Stimulated activated CD4-positive, alpha-beta T cell treated with anti-CD3 and anti-CD28 coated beads, Interleukin-4, amount 100 ng/mL, for 48 hours (primary cell): ENCODE data around the gene MAD1L1.
A peak's percentile ranks its signal among the peaks of the same experiment; 100 is the strongest.
"Not testable (repeated sequence)": the region's sequence is repeated elsewhere in the genome, so short reads cannot be mapped to it uniquely, and the experiment has no call there.

Source experiments
- DNase-seq, 2 donors: peaks; one replicate each; pipeline ENCODE4 v3.0.0-alpha.2; 2020; ENCODE audit warnings: low read depth in 2 of 2

Gene MAD1L1

DNA sequence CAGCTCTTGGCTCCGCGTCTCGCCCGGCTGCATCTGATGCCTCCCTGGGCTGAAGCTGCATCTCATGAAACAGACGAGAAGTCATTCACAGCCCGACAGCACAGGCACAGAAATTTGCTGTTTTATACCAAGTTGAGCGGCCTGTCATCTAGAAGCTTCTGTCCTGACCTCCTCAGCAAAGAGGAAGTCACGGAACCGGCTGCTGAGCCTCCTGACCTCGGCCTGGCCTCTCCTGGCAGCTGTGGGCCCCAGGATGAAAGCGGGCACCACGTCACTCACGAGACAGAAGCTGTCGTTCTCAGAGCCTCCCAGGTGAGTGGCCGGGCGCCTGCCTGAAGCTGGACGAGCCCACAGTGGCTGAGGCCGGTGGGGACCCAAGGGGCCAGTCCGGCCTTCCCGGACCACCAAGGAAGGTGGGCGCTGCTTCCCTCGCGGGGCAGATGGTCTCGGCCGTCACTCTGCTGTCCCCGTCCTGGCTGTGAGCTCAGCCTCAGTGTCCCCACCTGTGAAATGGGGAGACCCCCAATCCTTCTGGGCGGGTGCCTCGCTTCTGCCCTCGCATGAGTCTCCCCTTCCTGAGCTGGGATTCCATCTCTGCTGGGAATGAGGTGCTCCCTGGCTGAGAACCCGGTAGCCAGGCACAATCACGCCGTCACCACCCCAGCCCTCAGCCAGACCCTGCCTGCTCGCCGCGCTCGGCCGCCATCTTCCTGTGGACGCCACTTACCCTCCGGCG, 391.3 kb downstream of the MAD1L1 start:
- DNase-seq: not testable (repeated sequence)

- not testable (repeated sequence) for DNase-seq
Observed at GRCh38 chr7:1840744-1841143, 392.0 kb downstream of the MAD1L1 start.

DNA sequence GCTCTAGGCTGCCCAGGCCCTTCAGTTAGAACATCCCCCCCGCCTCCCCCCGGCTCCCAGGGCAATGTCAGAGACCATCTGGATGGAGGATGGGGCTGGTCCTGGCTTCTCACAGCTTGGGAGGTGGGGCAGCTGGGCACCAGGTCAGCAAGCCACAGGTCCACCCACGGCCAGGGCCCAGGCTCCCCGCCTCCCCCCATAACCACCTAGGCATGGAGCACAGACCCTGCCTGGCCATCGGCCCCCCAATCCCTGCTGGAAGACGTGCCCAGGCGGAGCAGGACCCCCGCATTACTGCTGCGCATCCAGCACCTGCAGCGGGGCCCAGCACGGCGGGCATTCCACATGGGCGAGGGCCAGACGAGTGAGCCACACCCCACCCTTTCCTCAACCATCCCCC, 393.0 kb downstream of the MAD1L1 start:
- DNase-seq: no peak

DNA sequence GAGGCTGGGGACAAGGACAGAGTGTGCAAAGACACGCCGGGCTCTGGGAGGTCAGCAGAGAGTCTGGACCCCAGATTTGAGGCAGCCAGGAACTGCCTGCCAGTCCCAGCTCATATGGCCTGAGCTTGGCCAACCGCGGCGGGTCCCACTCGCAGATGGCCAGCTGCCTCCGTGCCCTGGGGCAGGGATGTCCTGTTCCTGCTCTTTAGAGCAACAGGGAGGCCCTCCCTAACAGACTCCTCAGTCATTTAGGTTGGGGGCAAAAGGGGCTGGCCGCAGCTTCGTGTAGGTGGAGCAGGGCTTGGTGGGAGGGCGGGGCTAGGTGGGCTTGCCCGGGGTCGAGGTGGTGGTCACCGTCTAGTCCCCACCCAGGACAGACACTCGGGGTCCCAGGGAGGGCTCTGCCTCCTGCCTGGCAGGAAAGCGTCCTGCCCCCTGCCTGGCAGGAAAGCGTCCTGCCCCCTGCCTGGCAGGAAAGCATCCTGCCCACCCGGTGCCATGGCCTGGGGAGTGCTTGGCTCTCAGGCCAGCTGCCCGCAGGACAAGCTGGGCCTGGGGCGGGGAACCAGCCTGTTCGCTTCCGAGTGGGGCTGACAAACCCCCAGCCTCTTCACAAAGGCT, 393.7 kb downstream of the MAD1L1 start:
- not testable (repeated sequence) for DNase-seq

- DNase-seq: not testable (repeated sequence)
Observed at GRCh38 chr7:1838544-1838872, 394.2 kb downstream of the MAD1L1 start.

DNA sequence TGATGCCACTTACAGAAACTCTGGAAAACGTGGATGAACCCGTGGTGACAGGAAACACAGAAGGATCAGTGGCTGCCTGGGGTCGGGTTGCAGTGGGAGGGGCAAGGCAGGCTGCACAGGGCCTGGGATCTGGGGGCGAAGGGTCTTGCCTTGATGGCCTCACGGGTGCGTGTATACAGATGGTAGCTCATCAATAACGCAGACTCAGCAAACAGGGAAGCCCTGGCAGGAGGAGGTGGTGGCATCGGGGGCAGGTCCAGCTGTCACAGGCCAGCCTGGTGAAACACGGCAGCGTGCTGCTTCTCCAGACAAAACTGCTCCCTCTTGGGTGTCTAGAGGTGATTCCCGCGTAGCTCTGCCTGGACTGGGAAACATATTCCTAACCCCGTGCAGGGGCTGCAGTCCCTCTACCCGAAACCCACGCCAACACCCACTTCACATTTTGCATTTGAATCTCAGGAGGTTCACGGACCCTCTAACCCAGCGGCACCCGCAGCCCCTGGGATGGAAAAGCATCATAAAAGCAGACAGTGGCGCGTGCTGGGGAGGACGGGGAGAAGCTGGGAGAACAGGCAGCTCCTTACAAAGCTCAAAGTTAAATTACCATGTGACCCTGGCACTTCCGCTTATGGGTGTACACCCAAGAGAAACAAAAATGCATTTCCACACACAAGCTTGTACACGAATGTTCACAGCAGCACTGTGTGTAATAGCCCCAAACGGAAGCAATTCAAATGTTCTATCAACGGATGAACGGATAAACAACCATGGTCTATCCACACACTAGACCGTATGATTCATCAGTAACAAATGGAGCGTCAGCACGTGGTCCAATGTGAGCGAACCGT, 394.8 kb downstream of the MAD1L1 start:
- DNase-seq: not testable (repeated sequence)

DNA sequence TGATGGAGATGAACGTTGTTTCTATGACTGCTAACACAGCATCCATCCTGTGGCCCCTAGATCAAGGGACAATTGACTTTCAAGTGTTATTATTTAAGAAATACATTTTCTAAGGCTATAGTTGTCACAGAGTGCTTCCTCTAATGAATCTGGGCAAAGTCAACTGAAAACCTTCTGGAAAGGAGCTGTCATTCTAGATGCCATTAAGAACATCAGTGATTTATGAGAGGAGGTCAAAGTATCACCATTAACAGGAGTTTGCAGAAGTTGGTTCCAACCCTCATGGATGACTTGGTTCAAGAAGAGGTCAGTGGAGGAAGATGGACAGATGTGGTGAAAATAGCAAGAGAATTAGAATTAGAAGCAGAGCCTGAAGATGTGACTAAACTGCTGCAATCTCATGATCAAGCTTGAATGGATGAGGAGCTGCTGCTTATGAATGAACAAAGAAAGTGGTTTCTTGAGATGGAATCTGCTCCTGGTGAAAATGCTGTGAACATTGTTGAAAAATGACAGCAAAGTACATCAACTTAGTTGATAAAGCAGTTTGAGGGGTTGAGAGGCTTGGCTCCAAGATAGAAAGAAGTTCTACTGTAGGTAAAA, 400.7 kb downstream of the MAD1L1 start:
- not testable (repeated sequence) for DNase-seq

DNA sequence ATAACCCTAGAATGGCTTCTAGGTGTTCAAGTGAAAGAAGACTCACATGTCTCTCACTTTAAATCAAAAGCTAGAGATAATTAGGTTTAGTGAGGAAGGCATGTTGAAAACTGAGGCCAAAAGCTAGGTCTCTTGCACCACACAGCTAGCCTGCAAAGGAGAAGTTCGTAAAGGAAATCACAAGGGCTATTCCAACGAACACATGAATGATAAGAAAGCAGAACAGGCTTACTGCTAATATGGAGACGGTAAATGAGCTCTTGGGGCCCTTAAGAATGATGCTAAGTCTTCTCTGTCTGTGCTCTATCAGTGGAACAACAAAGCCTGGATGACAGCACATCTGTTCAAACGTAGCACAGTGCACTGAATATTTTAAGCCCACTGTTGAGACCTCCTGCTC, 401.3 kb downstream of the MAD1L1 start:
- DNase-seq: not testable (repeated sequence)

GRCh38 chr7:1829668-1830067, 403.1 kb downstream of the MAD1L1 start:
- not testable (repeated sequence) for DNase-seq

DNA sequence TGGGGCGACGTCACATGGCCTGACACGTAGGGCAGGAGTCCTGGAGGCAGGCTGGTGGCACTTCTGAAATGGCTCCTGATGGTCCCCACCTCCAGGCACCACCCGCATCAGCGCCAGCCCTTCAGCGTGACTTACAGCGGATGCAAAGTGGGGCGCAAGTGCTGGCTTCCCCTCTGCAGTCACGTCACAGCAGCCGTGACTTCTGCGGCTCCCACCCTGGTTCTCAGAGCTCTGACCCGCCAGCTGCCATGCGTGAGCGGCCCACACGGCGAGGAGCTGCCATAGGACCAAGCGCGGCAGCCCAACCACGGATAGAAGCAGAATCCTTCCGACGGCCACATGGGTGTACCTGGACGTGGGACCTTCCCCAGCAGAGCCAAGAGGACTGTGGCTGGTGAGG, 403.6 kb downstream of the MAD1L1 start:
- no peak for DNase-seq

- DNase-seq: not testable (repeated sequence)
Observed at GRCh38 chr7:1828170-1828569, 404.6 kb downstream of the MAD1L1 start.

DNA sequence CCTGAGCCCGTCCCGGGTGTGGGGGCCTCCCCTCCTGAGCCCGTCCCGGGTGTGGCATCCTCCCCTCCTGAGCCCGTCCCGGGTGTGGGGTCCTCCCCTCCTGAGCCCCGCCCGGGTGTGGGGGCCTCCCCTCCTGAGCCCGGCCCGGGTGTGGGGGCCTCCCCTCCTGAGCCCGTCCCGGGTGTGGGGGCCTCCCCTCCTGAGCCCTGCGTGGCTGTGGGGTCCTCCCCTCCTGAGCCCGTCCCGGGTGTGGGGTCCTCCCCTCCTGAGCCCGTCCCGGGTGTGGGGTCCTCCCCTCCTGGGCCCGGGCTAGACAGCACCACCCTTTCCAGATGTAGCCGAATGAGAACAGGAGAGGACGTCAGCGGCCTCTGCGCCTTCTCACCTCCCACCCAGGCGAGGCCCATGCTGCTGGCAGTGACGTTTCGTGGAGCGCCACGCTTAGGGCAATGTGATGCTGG, 405.2 kb downstream of the MAD1L1 start:
- DNase-seq: not testable (repeated sequence)

DNA sequence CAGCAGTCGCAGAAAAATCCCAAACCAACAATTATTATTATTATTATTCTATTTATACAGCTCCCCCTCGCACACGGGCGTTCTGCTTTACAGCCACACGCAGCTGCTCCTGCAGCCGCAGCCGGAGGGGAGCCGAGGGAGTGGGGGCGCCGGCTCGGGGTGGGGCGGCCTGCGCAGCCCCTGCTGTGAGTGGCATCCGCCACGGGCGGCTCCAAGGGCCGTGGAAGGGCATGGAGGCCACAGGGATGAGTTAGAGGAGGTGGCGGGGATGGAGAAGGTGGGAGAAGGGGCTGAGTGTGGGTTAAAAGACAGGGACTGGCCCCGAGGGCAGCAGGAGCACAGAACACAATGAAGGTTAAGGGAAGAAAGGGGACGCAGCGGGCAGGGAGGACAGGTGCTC, 405.8 kb downstream of the MAD1L1 start:
- DNase-seq: not testable (repeated sequence)

DNA sequence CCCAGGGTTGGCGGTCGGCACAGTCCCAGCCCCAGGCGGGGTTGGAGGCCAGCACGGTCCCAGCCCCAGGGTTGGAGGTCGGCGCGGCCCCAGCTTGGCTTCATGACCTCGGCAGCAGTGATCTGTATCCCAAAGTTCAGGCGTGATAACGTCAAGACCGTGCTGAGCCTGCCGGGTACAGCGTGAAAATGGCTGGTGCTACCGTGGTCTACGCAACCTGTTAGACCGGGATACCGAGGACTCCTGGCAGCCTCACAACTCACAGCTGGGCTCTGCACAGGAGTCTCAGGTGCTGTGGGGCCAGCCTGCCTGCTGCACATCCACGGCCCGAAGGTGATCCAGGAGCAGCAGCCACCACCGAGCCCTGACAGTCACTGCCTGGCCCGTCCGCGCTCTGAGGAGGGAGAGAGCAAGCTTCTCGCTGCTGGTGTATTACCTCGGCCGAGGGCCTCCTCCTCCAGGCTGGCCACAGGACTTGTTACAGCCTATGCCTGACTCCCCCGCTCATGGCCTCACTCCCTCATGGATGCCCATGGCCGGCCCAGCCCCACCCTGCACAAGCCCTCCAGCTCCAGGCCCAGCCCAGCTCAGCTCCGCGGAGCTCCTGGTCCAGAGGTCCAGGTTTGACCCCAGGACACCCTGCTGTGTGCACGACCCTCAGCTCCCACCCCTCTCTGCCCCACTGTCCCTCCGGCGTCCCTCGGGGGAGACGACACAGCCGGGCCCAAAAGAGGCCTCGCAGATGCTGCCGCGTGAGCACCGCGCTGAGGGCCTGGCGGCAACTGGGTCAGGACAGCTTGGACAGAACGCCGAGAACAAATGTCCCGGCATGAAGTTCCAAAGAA, 406.6 kb downstream of the MAD1L1 start:
- no peak for DNase-seq

GRCh38 chr7:1825647-1825896, 407.2 kb downstream of the MAD1L1 start:
- DNase-seq: not testable (repeated sequence)

- DNase-seq: not testable (repeated sequence)
Observed at GRCh38 chr7:1824882-1825646, 407.7 kb downstream of the MAD1L1 start.

DNA sequence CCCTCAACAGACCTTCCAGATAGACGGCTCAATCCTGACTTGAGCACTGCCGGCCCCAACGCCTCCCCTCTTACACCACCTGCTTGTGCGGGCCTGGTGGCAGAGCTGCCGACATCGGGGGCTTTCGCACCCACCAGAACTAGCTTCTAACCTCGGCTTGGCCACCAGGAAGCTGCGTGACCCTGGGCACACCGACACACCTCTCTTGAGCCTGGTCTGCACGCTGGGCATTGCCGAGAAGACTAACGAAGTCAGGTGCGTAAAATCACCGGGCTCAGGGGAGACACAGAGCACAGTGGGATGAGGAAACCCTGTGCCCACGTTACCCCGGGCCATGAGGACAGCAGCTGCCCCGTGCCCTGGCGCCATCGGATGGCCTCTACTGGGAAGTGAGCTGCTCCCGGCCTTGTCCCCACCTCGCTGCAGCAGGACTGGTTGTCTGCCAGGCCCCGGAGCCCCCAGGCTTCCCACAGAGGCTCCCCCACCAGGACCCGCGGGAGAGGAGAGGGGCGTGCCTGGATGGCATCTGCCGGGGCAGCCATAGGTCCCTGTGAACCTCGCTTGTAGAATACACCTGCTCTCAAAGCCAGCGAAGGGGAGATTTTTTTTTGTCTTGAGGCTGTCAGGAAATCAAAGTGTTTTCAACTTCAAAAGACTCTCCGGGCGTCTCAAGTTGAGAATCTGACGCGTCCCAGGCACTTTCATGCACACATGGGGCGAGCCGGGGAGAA, 408.4 kb downstream of the MAD1L1 start:
- peak; percentile 29 to 30 for DNase-seq

- no peak for DNase-seq
Observed at GRCh38 chr7:1823376-1824150, 409.2 kb downstream of the MAD1L1 start.

DNA sequence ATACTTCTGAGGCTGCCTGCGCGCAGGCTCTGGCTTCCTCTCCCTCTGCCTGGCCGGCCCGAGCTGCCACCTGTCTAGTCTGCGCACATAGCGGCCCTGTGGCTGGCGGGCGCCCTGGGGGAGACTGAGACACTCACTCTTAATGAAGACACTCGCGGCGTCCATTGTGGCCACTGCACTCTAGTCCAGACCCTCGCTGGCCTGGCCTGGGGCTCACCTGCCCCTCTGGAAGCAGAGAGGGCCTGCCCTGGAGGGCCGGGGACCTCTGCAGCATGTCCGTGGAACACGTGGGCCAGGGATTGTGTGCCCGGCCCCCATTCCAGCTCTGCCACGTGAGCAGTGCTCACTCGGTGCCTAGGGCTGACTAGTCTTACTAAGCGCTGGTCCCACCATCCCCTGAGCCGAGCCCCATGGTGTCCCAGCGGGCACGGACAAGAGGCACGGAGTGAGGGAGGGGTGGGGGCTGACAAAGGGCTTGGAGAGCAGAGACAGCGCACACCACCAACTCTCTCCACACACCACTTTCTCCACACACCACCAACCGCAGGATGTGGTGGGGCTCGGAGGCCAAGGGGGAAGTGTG, 413.4 kb downstream of the MAD1L1 start:
- no peak for DNase-seq
